ENCODE measurements around the gene PAXIP1.

DNA sequence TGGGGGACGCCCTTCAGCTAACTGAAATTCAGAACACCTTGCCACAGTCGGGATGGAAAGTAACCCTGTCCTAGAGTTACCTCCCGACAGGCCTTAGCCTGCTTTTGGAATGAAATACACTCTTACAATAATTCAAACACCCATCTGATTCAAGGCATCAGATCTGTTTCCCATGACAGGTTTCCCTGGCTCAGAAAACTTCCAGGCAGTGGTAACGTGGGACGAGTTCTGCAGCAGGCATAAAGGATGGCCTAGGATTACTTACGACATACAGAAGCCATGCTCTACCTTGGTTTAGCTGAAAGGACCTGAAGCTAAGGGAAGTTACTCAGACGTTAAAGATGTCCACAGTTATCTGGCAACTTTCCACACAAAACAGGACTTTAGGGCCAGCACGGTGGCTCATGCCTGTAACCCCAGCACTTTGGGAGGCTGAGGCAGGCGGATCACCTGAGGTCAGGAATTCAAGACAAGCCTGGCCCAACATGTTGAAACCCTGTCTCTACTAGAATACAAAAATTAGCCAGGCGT, 5.0 kb downstream of the PAXIP1 start:
- TF ChIP-seq, protein P1, sequence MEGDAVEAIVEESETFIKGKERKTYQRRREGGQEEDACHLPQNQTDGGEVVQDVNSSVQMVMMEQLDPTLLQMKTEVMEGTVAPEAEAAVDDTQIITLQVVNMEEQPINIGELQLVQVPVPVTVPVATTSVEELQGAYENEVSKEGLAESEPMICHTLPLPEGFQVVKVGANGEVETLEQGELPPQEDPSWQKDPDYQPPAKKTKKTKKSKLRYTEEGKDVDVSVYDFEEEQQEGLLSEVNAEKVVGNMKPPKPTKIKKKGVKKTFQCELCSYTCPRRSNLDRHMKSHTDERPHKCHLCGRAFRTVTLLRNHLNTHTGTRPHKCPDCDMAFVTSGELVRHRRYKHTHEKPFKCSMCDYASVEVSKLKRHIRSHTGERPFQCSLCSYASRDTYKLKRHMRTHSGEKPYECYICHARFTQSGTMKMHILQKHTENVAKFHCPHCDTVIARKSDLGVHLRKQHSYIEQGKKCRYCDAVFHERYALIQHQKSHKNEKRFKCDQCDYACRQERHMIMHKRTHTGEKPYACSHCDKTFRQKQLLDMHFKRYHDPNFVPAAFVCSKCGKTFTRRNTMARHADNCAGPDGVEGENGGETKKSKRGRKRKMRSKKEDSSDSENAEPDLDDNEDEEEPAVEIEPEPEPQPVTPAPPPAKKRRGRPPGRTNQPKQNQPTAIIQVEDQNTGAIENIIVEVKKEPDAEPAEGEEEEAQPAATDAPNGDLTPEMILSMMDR (conservative IDR thresholded peaks at IDR 0.05; ENCODE audit: low read depth, low read length) = no peak
- TF ChIP-seq EZH2 (IDR thresholded peaks at IDR 0.05; ENCODE audit: borderline replicate concordance, low read depth, low read length, poor library complexity, severe bottlenecking) = no peak
